CD4-positive, alpha-beta T cell treated with Interleukin-4 for 1 hour (primary cell): ENCODE data around the gene PIP5K1A.

Experiments
- DNase-seq, 2 donors: peaks; one replicate each; pipeline ENCODE4 v3.0.0-alpha.2; 2020 to 2022

PIP5K1A gene

GRCh38 chr1:151254217-151255213, 56.2 kb downstream of the PIP5K1A start, which contains the start of gene PSMD4:
Gene PSMD4 (plus strand): TSS chr1:151254734. CDS start chr1:151254783, 49 bp downstream.
- DNase-seq = peak; percentile 97

GRCh38 chr1:151255381-151255780, 57.0 kb downstream of the PIP5K1A start:
- peak in 1 of 2 donors; percentile 5 for DNase-seq

DNA sequence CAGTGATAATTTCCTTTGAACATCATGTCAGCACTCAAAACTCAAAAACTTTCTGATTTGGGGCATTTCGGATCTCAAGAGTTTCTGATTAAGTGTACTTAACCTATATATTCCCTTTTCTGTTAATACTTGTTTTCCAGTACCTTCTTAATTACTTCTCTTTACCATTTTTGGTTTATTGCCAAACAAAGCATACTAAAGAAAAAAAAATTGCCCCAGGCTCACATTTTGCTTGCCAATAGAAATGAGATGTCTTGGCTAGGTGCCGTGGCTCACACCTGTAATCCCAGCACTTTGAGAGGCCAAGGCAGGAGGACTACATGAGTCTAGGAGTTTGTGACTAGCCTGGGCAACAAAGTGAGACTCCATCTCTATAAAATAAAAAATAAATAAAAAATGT, 61.0 kb downstream of the PIP5K1A start:
- DNase-seq = no peak

- no peak for DNase-seq
Observed at GRCh38 chr1:151265446-151266236, 67.3 kb downstream of the PIP5K1A start.

DNA sequence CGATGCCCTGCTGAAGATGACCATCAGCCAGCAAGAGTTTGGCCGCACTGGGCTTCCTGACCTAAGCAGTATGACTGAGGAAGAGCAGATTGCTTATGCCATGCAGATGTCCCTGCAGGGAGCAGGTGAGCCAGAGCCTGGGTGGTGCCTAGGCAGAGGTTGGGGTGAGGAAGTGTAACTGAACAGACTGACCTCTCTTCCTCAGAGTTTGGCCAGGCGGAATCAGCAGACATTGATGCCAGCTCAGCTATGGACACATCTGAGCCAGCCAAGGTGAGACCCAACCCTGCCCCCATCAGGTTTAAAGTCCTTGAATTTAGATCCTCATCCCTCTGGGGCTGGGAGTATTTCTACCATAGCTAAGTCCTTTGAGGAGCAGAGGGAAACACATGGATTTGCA, 68.0 kb downstream of the PIP5K1A start:
- DNase-seq = no peak

DNA sequence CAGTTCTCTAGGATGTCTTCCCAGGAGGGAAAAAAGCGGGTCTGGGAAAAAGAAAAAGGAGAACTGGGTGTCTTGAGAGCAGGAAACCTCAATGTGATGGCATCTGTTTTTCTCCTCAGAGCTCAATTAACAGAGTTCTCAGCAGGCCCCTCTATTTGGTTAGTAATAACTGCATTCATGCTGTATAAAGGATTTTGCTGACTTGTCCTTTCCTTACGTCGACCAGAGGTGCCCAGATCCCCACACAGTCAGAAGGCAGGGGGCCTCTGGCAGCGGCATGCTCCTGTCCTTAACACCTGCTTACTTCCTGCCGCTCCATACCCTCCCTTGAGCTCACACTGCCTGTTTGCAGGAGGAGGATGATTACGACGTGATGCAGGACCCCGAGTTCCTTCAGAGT, 68.5 kb downstream of the PIP5K1A start:
- no peak for DNase-seq

GRCh38 chr1:151267760-151268159, 69.4 kb downstream of the PIP5K1A start:
- no peak for DNase-seq

- DNase-seq = no peak
Observed at GRCh38 chr1:151273924-151274466, 75.6 kb downstream of the PIP5K1A start.

DNA sequence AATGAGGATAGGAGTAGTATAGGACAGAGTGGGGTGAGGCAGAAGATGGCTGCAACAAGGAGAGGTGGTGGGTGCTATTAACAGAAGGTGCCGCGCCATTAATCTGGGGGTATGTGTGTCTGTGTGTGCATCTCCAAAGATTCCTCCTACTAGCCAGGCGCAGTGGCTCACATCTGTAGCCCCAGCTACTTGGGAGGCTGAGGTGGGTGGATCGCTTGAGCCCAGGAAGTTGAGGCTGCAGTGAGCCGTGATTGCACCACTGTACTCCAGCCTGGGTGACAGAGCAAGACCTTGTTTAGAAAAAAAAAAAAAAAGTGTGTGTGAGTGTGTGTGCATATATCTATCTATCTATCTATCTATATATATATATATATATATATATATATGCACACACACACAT, 77.0 kb downstream of the PIP5K1A start:
- peak in 1 of 2 donors; percentile 44 for DNase-seq

DNA sequence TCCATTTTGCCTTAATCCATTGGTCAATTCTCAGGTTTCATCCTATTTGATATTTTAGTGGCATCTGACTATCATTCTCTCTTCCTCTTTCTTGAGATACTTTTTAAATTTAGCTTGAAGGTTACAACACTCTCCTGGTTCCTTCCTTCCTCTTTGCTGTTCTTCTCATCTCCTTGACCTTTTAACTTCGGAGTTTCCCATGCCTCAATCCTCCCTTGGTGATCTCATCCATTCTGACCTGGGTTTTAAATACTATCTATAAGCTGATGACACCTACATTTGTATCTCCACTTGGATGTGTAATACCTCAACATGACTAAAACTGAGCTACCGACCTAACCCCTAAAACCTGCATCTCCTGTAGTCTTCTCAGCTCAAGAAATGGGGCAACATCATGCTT, 78.9 kb downstream of the PIP5K1A start:
- peak; percentile 26 to 52 for DNase-seq

DNA sequence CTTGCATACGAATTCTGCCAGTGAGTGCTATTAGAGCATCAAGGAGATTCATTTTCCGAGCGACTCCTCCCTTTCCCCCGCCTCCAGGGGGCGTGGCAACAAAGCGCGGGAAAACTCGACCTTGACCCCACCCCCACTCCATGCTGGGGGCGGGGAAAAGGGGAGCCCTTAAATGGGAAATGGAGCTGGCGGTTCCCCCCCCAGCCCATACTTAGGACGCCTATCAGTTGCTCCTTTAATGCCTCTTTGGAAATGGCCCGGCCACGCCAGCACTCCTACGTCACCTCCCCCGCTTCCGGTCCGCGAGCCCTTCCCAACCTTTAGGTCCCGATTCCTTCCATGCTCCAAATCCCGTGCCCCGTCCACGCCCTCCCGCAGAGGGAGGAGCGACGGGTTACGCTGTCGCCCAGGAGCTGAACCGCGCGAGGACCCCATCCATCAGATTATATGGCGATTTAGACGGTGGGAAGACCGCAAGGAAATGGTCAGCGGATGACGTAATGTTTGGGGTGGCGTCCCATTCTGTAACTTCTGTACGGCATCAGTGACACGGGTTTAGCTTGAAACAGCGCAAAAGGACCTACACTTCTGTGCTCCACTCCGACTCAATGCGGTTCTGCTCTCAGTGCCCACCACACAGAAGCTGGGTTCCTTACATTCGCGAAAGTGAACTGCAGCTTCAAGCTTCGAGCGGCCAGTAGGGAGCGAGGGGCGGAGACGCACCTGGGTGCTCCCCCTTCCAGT, 83.0 kb downstream of the PIP5K1A start:
- DNase-seq = peak; percentile 94 to 97

GRCh38 chr1:151281969-151282882, 83.9 kb downstream of the PIP5K1A start, which contains the start of gene ZNF687:
Gene ZNF687 (plus strand): TSS chr1:151282299. CDS start chr1:151286292, 3,993 bp downstream.
- DNase-seq = peak; percentile 99 to 100

- DNase-seq = peak; percentile 14 to 45
Observed at GRCh38 chr1:151282883-151283725, 84.8 kb downstream of the PIP5K1A start.

GRCh38 chr1:151284013-151284577, 85.7 kb downstream of the PIP5K1A start:
- no peak for DNase-seq

- no peak for DNase-seq
Observed at GRCh38 chr1:151286619-151287340, 88.4 kb downstream of the PIP5K1A start.

- no peak for DNase-seq
Observed at GRCh38 chr1:151287341-151287699, 89.0 kb downstream of the PIP5K1A start.

DNA sequence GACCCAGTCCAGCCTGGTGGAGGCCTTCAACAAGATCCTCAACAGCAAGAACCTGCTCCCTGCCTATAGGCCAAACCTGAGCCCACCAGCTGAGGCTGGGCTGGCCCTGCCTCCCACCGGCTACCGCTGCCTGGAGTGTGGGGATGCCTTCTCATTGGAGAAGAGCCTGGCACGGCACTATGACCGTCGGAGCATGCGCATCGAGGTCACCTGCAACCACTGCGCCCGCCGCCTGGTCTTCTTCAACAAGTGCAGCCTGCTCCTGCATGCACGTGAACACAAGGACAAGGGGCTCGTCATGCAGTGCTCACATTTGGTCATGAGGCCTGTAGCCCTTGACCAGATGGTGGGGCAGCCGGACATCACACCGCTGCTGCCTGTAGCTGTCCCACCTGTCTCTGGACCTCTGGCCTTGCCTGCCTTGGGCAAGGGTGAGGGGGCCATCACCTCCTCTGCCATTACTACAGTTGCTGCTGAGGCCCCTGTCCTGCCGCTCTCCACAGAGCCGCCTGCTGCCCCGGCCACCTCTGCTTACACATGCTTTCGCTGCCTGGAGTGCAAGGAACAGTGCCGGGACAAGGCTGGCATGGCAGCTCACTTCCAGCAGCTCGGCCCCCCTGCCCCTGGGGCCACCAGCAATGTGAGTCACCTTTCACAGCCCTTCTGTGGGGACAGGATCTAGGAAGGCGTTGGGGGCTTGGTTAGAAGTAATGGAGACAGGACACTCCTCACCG, 89.6 kb downstream of the PIP5K1A start:
- DNase-seq = no peak

DNA sequence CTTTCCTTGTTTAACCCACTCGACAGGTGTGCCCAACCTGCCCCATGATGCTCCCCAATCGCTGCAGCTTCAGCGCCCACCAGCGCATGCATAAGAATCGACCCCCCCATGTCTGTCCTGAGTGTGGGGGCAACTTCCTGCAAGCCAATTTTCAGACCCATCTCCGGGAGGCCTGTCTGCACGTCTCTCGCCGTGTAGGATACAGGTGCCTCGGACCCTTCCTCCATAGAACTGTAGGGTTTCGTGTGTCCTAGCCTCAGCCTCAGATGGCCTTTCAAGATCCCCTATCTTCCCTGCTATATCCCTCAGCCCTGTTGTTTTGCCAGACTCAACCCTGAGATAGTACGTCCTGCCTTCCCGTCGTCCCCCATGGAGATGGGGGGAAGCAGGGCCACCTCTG, 90.2 kb downstream of the PIP5K1A start:
- no peak for DNase-seq
